T-helper 1 cell (primary cell): ENCODE data around the gene THOC3.
"Not testable (repeated sequence)": the region's sequence is repeated elsewhere in the genome, so short reads cannot be mapped to it uniquely, and the experiment has no call there.

Source experiments
- DNase-seq, 5 donors: peaks; one replicate each; pipeline ENCODE4 v3.0.0-alpha.2; 2012 to 2020

The THOC3 gene

GRCh38 chr5:175938489-175938888 lies 29.6 kb downstream of the THOC3 start:
- not testable (repeated sequence) for DNase-seq

GRCh38 chr5:175928752-175929151 lies 39.4 kb downstream of the THOC3 start:
- not testable (repeated sequence) for DNase-seq

- not testable (repeated sequence) for DNase-seq
Measured at GRCh38 chr5:175925106-175925505, 43.0 kb downstream of the THOC3 start.

- DNase-seq = no peak
Measured at GRCh38 chr5:175922192-175922885, 45.8 kb downstream of the THOC3 start.

- no peak for DNase-seq
Measured at GRCh38 chr5:175921061-175921730, 46.9 kb downstream of the THOC3 start.

GRCh38 chr5:175920231-175920811 lies 47.8 kb downstream of the THOC3 start:
- no peak for DNase-seq

GRCh38 chr5:175915066-175916037 lies 52.8 kb downstream of the THOC3 start:
- DNase-seq = not testable (repeated sequence)

- DNase-seq = not testable (repeated sequence)
Measured at GRCh38 chr5:175913835-175914672, 54.1 kb downstream of the THOC3 start.

GRCh38 chr5:175910072-175910471 lies 58.0 kb downstream of the THOC3 start:
- DNase-seq = not testable (repeated sequence)
